MCF 10A (cell line): Measurements from ENCODE around the gene AK9. TPM values are rescaled to one million over a fixed set of nuclear protein-coding genes. Genes with fewer than 3 reads are reported as not detected.
"Not testable (repeated sequence)": the region's sequence is repeated elsewhere in the genome, so short reads cannot be mapped to it uniquely, and the experiment has no call there.

Experiments
- BruUV-seq: library from RNA; stranded (reverse); fragments of 400-500 nt; replicated peaks from 2 replicates; lab custom pipeline; 2021; lab: Mats Ljungman, UMichigan
- CTCF ChIA-PET: fragments of 300-600 bp; sonication (Branson Sonifier 250); formaldehyde crosslinking; extraction: SDS; loops from one replicate; lab custom pipeline; 2021; ENCODE audit warnings: antibody characterized with exemption, inconsistent platforms; lab: Yijun Ruan, JAX
- POLR2A ChIA-PET: fragments of 300-600, 350-650 bp; sonication (Branson Sonifier 250); formaldehyde crosslinking; extraction: SDS; loops from one replicate; lab custom pipeline; 2020; ENCODE audit warnings: antibody characterized with exemption, inconsistent platforms; lab: Yijun Ruan, JAX
- DNase-seq: peaks from one replicate; pipeline ENCODE4 v3.0.0-alpha.2; 2018; ENCODE audit not compliant: unreplicated experiment
- H3K27ac Mint-ChIP-seq: one replicate; pipeline ENCODE4 v1.8.0; 2022; ENCODE audit warnings: mild to moderate bottlenecking, low read depth, mixed read lengths; ENCODE audit not compliant: unreplicated experiment
- H3K27me3 Mint-ChIP-seq: one replicate; pipeline ENCODE4 v1.8.0; 2022; ENCODE audit warnings: mixed read lengths; ENCODE audit not compliant: insufficient read depth, unreplicated experiment
- H3K36me3 Mint-ChIP-seq: one replicate; pipeline ENCODE4 v1.8.0; 2022; ENCODE audit warnings: mild to moderate bottlenecking, moderate library complexity, mixed read lengths; ENCODE audit not compliant: insufficient read depth, unreplicated experiment
- H3K4me1 Mint-ChIP-seq: one replicate; pipeline ENCODE4 v1.8.0; 2022; ENCODE audit warnings: mixed read lengths; ENCODE audit not compliant: insufficient read depth, unreplicated experiment
- H3K4me3 Mint-ChIP-seq: one replicate; pipeline ENCODE4 v1.8.0; 2022; ENCODE audit warnings: mild to moderate bottlenecking, moderate library complexity, mixed read lengths; ENCODE audit not compliant: unreplicated experiment
- H3K9me3 Mint-ChIP-seq: one replicate; pipeline ENCODE4 v1.8.0; 2022; ENCODE audit warnings: mixed read lengths; ENCODE audit not compliant: unreplicated experiment
- CTCF ChIP-seq: fragments of 200-600 bp; IDR thresholded peaks from one replicate; pipeline ENCODE4 v1.8.0; 2022; ENCODE audit warnings: antibody characterized with exemption, mild to moderate bottlenecking; ENCODE audit not compliant: unreplicated experiment
- intact Hi-C: fragments of 100-400 bp; cut with micrococcal nuclease; formaldehyde crosslinking; loops from 2 replicates; pipeline ENCODE4 v1.14.1; 2022
- total RNA-seq: library from RNA; stranded (reverse); gene quantifications from 2 replicates; pipeline ENCODE4 v1.2.3, GENCODE V29; 2022

The AK9 gene
- total RNA-seq, 1 experiment from 2014 or later: 4.7 TPM

DNA sequence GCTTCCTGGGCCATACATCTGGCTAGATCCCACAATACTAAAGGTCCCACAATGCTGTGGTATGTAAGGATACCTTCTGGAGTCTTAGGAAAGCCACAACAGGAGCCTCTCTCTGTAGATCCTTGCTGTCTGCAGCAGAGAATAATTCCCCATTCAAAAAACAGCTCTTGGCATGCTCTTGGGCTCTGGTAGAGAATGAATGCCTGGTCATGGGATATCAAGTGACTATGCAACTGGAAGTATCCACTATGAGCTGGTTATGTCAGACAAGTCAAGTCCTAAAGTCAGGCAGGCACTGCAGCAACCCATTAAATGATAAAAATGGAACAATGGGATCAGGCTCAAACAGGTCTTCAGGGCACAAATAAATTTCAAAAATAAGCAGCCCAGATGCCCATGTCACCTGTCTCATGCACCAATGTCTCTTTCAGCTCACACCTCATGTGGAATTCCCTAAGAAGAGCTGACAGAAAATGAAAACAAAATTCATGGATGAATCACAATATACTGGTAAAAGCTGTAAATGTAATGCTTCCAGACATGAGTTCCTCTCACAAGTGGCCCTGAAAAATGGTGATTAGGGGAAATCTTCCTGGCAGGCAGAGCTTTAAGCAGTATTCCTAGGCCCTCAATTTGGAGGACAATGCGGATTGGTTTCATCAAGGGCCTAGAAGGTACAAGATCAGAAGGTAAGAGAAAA lies 4.3 kb downstream of the AK9 start:
- BruUV-seq: no TSS peak
- H3K9me3 Mint-ChIP-seq: peaks cover 4% of the 10 kb centered on the region
- intact Hi-C loops: no loop called here
- peak overlapping the region; percentile 95 for H3K27ac Mint-ChIP-seq
- TF ChIP-seq CTCF: no peak
- POLR2A ChIA-PET: interaction anchor here (1.1 to 1.3 kb wide), 2 partner anchors 353 to 410 kb away, joined by 3 to 4 read pairs; no protein-coding TSS in a partner anchor
- no peaks in the 10 kb centered on the region for H3K27me3 Mint-ChIP-seq
- peak overlapping the region; percentile 12 for H3K4me3 Mint-ChIP-seq
- peaks cover 12% of the 10 kb centered on the region for H3K4me1 Mint-ChIP-seq
- peaks cover 12% of the 10 kb centered on the region for H3K36me3 Mint-ChIP-seq
- DNase-seq: no peak
- CTCF ChIA-PET: interaction anchor here (0.5 to 6.8 kb wide), 5 partner anchors 9 to 1008 kb away, joined by 3 to 38 read pairs (median 4); no protein-coding TSS in a partner anchor

DNA sequence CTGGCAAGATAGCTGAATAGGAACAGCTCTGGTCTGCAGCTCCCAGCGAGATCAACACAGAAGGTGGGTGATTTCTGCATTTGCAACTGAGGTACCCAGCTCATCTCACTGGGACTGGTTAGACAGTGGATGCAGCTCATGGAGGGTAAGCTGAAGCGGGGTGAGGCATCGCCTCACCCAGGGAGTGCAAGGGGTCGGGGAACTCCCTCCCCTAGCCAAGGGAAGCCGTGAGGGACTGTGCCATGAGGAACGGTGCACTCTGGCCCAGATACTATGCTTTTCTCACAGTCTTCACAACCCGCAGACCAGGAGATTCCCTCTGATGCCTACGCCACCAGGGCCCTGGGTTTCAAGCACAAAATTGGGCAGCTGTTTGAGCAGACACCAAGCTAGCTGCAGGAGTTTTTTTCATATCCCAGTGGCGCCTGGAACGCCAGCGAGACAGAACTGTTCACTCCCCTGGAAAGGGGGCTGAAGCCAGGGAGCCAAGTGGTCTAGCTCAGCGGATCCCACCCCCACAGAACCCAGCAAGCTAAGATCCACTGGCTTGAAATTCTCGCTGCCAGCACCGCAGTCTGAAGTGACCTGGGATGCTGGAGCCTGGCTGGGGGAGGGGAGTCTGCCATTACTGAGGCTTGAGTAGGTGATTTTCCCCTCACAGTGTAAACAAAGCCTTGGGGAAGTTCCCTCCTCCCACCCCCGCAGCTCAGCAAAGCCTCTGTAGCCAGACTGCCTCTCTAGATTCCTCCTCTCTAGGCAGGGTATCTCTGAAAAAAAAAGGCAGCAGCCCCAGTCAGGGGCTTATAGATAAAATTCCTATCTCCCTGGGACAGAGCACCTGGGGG lies 12.1 kb downstream of the AK9 start:
- H3K36me3 Mint-ChIP-seq, intact Hi-C loops, H3K4me3 Mint-ChIP-seq, H3K9me3 Mint-ChIP-seq, BruUV-seq, H3K4me1 Mint-ChIP-seq, CTCF ChIA-PET, H3K27me3 Mint-ChIP-seq, H3K27ac Mint-ChIP-seq: not testable (repeated sequence)
- POLR2A ChIA-PET: interaction anchor here (1.1 kb wide), 1 partner anchor 12 kb away, joined by 4 read pairs; the partner anchor contains the start of genes AK9 and FIG4
- DNase-seq: peak; percentile 21

- no peak for TF ChIP-seq CTCF
- BruUV-seq: no TSS peak
- Mint-ChIP-seq H3K4me1 (no peaks in the 10 kb centered on the region), H3K9me3 (peaks cover 7% of the 10 kb centered on the region), H3K27me3 (no peaks in the 10 kb centered on the region), H3K27ac (no peak overlapping the region), H3K36me3 (no peaks in the 10 kb centered on the region), H3K4me3 (no peak overlapping the region)
- ChIA-PET CTCF (no interaction called here), POLR2A (no interaction called here)
- intact Hi-C loops: no loop called here
- DNase-seq: no peak
Measured at GRCh38 chr6:109678240-109678639, 12.8 kb downstream of the AK9 start.

DNA sequence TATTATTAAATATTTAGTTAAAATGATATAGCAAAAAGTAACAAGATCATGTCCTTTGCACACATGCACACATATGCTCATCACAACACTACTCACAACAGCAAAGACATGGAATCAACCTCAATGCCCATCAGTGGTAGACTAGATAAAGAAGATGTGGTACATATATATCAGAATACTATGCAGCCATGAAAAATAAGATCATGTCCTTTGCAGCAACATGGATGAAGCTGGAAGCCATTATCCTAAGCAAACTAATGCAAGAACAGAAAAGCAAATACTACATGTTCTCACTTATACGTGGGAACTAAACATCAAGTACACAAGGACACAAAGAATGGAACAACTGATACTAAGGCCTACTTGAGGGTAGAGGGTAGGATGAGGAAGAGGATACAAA lies 14.3 kb downstream of the AK9 start:
- intact Hi-C loops: no loop called here
- CTCF ChIA-PET: interaction anchor here (0.9 kb wide), 1 partner anchor 9 kb away, joined by 3 read pairs; no protein-coding TSS in a partner anchor

More for the DNA sequence above, 14.3 kb downstream of the AK9 start:
- Mint-ChIP-seq H3K36me3 (no peaks in the 10 kb centered on the region), H3K27ac (no peak overlapping the region), H3K4me3 (no peak overlapping the region), H3K27me3 (no peaks in the 10 kb centered on the region), H3K9me3 (peaks cover 3% of the 10 kb centered on the region), H3K4me1 (no peaks in the 10 kb centered on the region)
- no peak for DNase-seq
- POLR2A ChIA-PET: interaction anchor here (0.7 kb wide), 2 partner anchors 17 to 811 kb away, joined by 3 read pairs; no protein-coding TSS in a partner anchor
- BruUV-seq: no TSS peak
- no peak for TF ChIP-seq CTCF
